Uterus (tissue), 4 donors: ENCODE results near the gene ICAM5. TPM values are rescaled to one million over a fixed set of nuclear protein-coding genes. Genes with fewer than 3 reads are reported as not detected.

ENCODE experiments used
- DNase-seq, 2 donors: peaks; one replicate each; pipeline ENCODE4 v3.0.0-alpha.2; 2019 to 2020
- H3K27ac ChIP-seq, 2 donors: fragments of 200-600 bp; sonication (generic); 1 replicate in 1 of 2; 2 replicates in 1 of 2; pipeline ENCODE4 v1.5.1; 2016 to 2018
- H3K27me3 ChIP-seq, 2 donors: fragments of 200-600 bp; sonication (generic); one replicate each; pipeline ENCODE4 v1.5.1; 2018 to 2019; ENCODE audit warnings: control low read depth in 1 of 2
- H3K36me3 ChIP-seq, 2 donors: fragments of 200-600 bp; sonication (generic); one replicate each; pipeline ENCODE4 v1.5.1; 2019; ENCODE audit warnings: control low read depth in 1 of 2
- H3K4me1 ChIP-seq, 2 donors: fragments of 200-600 bp; sonication (generic); one replicate each; pipeline ENCODE4 v1.5.1; 2018 to 2019; ENCODE audit warnings: control low read depth in 1 of 2
- H3K4me3 ChIP-seq, 2 donors: fragments of 200-600 bp; sonication (generic); 1 replicate in 1 of 2; 2 replicates in 1 of 2; pipeline ENCODE4 v1.5.1; 2018 to 2019; ENCODE audit warnings: mild to moderate bottlenecking in 1 of 2
- H3K9me3 ChIP-seq, 2 donors: fragments of 200-600 bp; sonication (generic); one replicate each; pipeline ENCODE4 v1.5.1; 2019; ENCODE audit warnings: control low read depth in 1 of 2
- POLR2A ChIP-seq, 2 donors: fragments of 450-650 bp; IDR thresholded peaks; one replicate each; pipeline ENCODE4 v1.6.1; 2016; ENCODE audit warnings: antibody characterized with exemption in 2 of 2, mild to moderate bottlenecking in 1 of 2, moderate library complexity in 1 of 2
- intact Hi-C: fragments of 100-400 bp; cut with DNase I; formaldehyde crosslinking; loops from one replicate; pipeline ENCODE4 v1.15.1; 2023; ENCODE audit warnings: low total_unique reads
- total RNA-seq, 4 donors: library from RNA; depleted of rRNA in 3 of 4; stranded (reverse); fragments of >200 nt in 3 of 4; gene quantifications; one replicate each; pipeline versions ENCODE4 v1.1.0 to v1.2.4, GENCODE V29; 2014 to 2023
- TF ChIP-seq, protein P1 (sequence below), 4 experiments: fragments of 200-600 bp in 2 of 4; fragments of 450-650 bp in 2 of 4; sonication (generic) in 2 of 4; IDR thresholded peaks; one replicate each; pipeline ENCODE4 v1.5.1; 2016 to 2019; ENCODE audit warnings: antibody characterized with exemption in 4 of 4, mild to moderate bottlenecking in 2 of 4, moderate library complexity in 1 of 4
- donor health status: DM: yes; HTN: yes; CAD: no.

Gene ICAM5
- total RNA-seq, 4 donors from 2014 or later = 0.07 to 0.88 (median 0.29) TPM; not detected in 1

DNA sequence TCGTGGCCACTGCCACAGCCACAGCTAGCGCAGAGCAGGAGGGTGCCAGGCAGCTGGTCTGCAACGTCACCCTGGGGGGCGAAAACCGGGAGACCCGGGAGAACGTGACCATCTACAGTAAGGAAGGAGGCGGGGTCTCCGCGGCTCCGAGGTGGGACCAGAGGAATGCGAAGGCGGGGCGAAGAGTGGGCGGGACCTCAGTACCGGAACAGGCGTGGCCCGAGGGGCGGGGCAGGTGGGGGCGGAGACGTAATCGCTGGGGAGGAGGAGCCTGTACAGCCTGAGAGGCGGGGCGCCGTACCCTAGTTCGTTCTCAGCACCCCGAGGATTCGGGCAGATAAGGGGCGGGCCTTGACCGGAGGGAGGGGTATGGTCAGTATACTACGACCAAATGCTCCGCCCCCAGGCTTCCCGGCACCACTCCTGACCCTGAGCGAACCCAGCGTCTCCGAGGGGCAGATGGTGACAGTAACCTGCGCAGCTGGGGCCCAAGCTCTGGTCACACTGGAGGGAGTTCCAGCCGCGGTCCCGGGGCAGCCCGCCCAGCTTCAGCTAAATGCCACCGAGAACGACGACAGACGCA is 2.5 kb downstream of the ICAM5 start:
- DNase-seq = peak; percentile 53 to 54
- Histone ChIP-seq H3K4me3 (no peak overlapping the region), H3K9me3 (no peaks in the 10 kb centered on the region), H3K36me3 (no peaks in the 10 kb centered on the region), H3K27ac (no peak overlapping the region), H3K27me3 (peaks cover 46 to 71% of the 10 kb centered on the region in 2 donors), H3K4me1 (peaks cover 0 to 36% of the 10 kb centered on the region in 2 donors)
- no peak for TF ChIP-seq POLR2A (IDR thresholded peaks at IDR 0.05)
- TF ChIP-seq, protein P1, sequence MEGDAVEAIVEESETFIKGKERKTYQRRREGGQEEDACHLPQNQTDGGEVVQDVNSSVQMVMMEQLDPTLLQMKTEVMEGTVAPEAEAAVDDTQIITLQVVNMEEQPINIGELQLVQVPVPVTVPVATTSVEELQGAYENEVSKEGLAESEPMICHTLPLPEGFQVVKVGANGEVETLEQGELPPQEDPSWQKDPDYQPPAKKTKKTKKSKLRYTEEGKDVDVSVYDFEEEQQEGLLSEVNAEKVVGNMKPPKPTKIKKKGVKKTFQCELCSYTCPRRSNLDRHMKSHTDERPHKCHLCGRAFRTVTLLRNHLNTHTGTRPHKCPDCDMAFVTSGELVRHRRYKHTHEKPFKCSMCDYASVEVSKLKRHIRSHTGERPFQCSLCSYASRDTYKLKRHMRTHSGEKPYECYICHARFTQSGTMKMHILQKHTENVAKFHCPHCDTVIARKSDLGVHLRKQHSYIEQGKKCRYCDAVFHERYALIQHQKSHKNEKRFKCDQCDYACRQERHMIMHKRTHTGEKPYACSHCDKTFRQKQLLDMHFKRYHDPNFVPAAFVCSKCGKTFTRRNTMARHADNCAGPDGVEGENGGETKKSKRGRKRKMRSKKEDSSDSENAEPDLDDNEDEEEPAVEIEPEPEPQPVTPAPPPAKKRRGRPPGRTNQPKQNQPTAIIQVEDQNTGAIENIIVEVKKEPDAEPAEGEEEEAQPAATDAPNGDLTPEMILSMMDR (IDR thresholded peaks at IDR 0.05) = no peak
- intact Hi-C loops = no loop called here

DNA sequence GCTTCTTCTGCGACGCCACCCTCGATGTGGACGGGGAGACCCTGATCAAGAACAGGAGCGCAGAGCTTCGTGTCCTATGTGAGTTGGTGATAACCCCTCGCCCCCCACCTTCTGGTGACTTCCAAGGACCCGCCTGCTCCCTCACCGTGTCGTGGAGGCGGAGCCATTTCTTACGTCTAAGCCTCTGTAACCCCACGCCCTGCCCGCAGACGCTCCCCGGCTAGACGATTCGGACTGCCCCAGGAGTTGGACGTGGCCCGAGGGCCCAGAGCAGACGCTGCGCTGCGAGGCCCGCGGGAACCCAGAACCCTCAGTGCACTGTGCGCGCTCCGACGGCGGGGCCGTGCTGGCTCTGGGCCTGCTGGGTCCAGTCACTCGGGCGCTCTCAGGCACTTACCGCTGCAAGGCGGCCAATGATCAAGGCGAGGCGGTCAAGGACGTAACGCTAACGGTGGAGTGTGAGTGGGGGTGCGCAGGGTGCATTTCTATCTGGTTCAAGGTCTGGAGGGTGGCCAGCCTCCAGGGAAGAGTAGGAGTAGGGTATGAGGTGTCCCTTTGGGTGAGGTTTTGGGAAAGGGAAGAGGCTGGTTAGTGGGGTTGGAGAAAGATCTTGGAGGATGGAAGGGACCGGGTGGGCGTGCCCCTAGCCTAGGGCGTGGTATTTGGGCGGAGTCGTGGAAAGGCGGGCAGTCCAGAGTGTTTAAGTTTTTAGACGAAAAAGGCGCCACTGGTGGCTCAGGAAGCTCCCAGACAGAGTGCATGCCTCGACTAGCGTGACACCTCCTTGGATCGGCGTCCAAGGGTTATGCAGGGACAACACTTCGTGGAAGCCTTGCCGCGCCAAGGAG is 3.3 kb downstream of the ICAM5 start:
- H3K27me3 ChIP-seq = peaks cover 43 to 65% of the 10 kb centered on the region in 2 donors
- H3K4me3 ChIP-seq = no peak overlapping the region
- H3K9me3 ChIP-seq = no peaks in the 10 kb centered on the region
- H3K4me1 ChIP-seq = peaks cover 0 to 36% of the 10 kb centered on the region in 2 donors
- intact Hi-C loops = no loop called here
- no peaks in the 10 kb centered on the region for H3K36me3 ChIP-seq
- no peak overlapping the region for H3K27ac ChIP-seq
- no peak for DNase-seq
- no peak for TF ChIP-seq POLR2A (IDR thresholded peaks at IDR 0.05)

DNA sequence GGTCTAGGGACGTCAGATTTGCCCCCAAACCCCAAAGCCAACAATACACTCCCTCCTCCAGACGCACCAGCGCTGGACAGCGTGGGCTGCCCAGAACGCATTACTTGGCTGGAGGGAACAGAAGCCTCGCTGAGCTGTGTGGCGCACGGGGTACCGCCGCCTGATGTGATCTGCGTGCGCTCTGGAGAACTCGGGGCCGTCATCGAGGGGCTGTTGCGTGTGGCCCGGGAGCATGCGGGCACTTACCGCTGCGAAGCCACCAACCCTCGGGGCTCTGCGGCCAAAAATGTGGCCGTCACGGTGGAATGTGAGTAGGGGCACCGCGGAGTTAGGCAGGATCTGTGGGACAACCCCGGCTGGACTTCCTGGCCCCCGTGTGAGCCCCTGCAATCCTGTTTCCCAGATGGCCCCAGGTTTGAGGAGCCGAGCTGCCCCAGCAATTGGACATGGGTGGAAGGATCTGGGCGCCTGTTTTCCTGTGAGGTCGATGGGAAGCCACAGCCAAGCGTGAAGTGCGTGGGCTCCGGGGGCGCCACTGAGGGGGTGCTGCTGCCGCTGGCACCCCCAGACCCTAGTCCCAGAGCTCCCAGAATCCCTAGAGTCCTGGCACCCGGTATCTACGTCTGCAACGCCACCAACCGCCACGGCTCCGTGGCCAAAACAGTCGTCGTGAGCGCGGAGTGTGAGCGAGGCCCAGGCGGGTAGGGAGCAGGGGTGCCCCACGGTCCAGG is 4.0 kb downstream of the ICAM5 start:
- intact Hi-C loops = no loop called here
- H3K4me1 ChIP-seq = peaks cover 0 to 36% of the 10 kb centered on the region in 2 donors
- no peak overlapping the region for H3K27ac ChIP-seq
- H3K4me3 ChIP-seq = no peak overlapping the region
- TF ChIP-seq, protein P1 (IDR thresholded peaks at IDR 0.05) = no peak
- no peak for TF ChIP-seq POLR2A (IDR thresholded peaks at IDR 0.05)
- H3K36me3 ChIP-seq = no peaks in the 10 kb centered on the region
- no peak for DNase-seq
- H3K27me3 ChIP-seq = peaks cover 39 to 57% of the 10 kb centered on the region in 2 donors
- no peaks in the 10 kb centered on the region for H3K9me3 ChIP-seq

DNA sequence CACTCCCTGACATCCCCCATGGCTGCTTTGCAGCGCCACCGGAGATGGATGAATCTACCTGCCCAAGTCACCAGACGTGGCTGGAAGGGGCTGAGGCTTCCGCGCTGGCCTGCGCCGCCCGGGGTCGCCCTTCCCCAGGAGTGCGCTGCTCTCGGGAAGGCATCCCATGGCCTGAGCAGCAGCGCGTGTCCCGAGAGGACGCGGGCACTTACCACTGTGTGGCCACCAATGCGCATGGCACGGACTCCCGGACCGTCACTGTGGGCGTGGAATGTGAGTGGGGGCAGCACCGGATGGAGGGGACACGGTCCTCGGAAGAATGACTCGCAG is 4.6 kb downstream of the ICAM5 start:
- Histone ChIP-seq H3K4me1 (peaks cover 0 to 32% of the 10 kb centered on the region in 2 donors), H3K4me3 (no peak overlapping the region), H3K27ac (no peak overlapping the region), H3K27me3 (peaks cover 33 to 52% of the 10 kb centered on the region in 2 donors), H3K36me3 (no peaks in the 10 kb centered on the region), H3K9me3 (no peaks in the 10 kb centered on the region)
- TF ChIP-seq POLR2A (IDR thresholded peaks at IDR 0.05) = no peak
- TF ChIP-seq, protein P1 (IDR thresholded peaks at IDR 0.05) = no peak
- DNase-seq = no peak
- intact Hi-C loops = no loop called here

DNA sequence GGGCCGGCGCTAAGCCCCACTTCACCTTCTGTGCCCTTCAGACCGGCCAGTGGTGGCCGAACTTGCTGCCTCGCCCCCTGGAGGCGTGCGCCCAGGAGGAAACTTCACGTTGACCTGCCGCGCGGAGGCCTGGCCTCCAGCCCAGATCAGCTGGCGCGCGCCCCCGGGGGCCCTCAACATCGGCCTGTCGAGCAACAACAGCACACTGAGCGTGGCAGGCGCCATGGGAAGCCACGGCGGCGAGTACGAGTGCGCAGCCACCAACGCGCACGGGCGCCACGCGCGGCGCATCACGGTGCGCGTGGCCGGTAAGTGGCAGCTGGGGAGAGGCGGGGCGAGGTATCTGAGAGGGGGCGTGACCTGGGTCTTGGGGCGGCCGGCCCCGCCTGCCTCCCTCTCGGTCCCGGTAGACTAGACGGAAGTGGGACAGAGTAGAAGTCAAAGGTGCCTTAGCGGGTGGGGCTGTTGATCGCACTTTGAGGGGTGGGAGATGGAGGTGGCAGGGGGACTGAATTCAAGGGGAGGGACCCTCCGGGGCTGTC is 5.6 kb downstream of the ICAM5 start:
- no peak for DNase-seq
- peaks cover 0 to 25% of the 10 kb centered on the region in 2 donors for H3K4me1 ChIP-seq
- intact Hi-C loops = no loop called here
- no peak overlapping the region for H3K27ac ChIP-seq
- H3K4me3 ChIP-seq = no peak overlapping the region
- TF ChIP-seq POLR2A (IDR thresholded peaks at IDR 0.05) = no peak
- TF ChIP-seq, protein P1 (IDR thresholded peaks at IDR 0.05) = no peak
- no peaks in the 10 kb centered on the region for H3K36me3 ChIP-seq
- H3K9me3 ChIP-seq = no peaks in the 10 kb centered on the region
- H3K27me3 ChIP-seq = peaks cover 24 to 47% of the 10 kb centered on the region in 2 donors
